Forelimb muscle (tissue), 1 donor: ENCODE measurements around the gene STAC. TPM values are rescaled to one million over a fixed set of nuclear protein-coding genes. Genes with fewer than 3 reads are reported as not detected.
"Not testable (repeated sequence)": the region's sequence is repeated elsewhere in the genome, so short reads cannot be mapped to it uniquely, and the experiment has no call there.

Experiments
- DNase-seq: peaks from one replicate; pipeline ENCODE4 v3.0.0-alpha.2; 2013; ENCODE audit warnings: low read depth
- polyA plus RNA-seq: library from polyadenylated mRNA; unstranded; fragments of 120-200 nt; gene quantifications from one replicate; pipeline ENCODE4 v1.2.1, GENCODE V29; 2013; ENCODE audit not compliant: insufficient read length

STAC gene
- polyA plus RNA-seq, 1 donor, result 40.1 TPM

GRCh38 chr3:36519682-36520081 is 139.4 kb downstream of the STAC start:
- DNase-seq, result no peak

- DNase-seq, result no peak
Observed at GRCh38 chr3:36520241-36521006, 140.1 kb downstream of the STAC start.

- no peak for DNase-seq
Observed at GRCh38 chr3:36521007-36521379, 140.7 kb downstream of the STAC start.

GRCh38 chr3:36524560-36524959 is 144.3 kb downstream of the STAC start:
- no peak for DNase-seq

GRCh38 chr3:36525115-36525801 is 145.0 kb downstream of the STAC start:
- no peak for DNase-seq

GRCh38 chr3:36538136-36538749 is 157.9 kb downstream of the STAC start:
- no peak for DNase-seq

- no peak for DNase-seq
Observed at GRCh38 chr3:36540888-36541518, 160.7 kb downstream of the STAC start.

GRCh38 chr3:36542186-36542585 is 161.9 kb downstream of the STAC start:
- no peak for DNase-seq

GRCh38 chr3:36543276-36543997 is 163.1 kb downstream of the STAC start:
- DNase-seq, result no peak

- no peak for DNase-seq
Observed at GRCh38 chr3:36546226-36546625, 165.9 kb downstream of the STAC start.

GRCh38 chr3:36548712-36549111 is 168.4 kb downstream of the STAC start:
- no peak for DNase-seq

- DNase-seq, result no peak
Observed at GRCh38 chr3:36557021-36557707, 176.9 kb downstream of the STAC start.

- no peak for DNase-seq
Observed at GRCh38 chr3:36557708-36558421, 177.6 kb downstream of the STAC start.

GRCh38 chr3:36558961-36559360 is 178.7 kb downstream of the STAC start:
- no peak for DNase-seq

GRCh38 chr3:36560685-36561084 is 180.4 kb downstream of the STAC start:
- DNase-seq, result no peak

- no peak for DNase-seq
Observed at GRCh38 chr3:36561601-36562000, 181.3 kb downstream of the STAC start.

- DNase-seq, result no peak
Observed at GRCh38 chr3:36562945-36563344, 182.6 kb downstream of the STAC start.

- DNase-seq, result no peak
Observed at GRCh38 chr3:36575241-36575640, 194.9 kb downstream of the STAC start.

- DNase-seq, result not testable (repeated sequence)
Observed at GRCh38 chr3:36578418-36578817, 198.1 kb downstream of the STAC start.

- no peak for DNase-seq
Observed at GRCh38 chr3:36579746-36580145, 199.4 kb downstream of the STAC start.
